SK-N-MC (cell line): Measurements from ENCODE around the gene CYP19A1.

Experiments used
- EZH2 ChIP-seq: fragments of 200-600 bp; sonication (generic); IDR thresholded peaks from one replicate; pipeline ENCODE4 v1.6.1; 2017; ENCODE audit warnings: antibody characterized with exemption
- POLR2AphosphoS5 ChIP-seq: IDR thresholded peaks from 2 replicates; pipeline ENCODE4 v1.6.1; 2012; ENCODE audit warnings: mild to moderate bottlenecking, low read depth, low read length, borderline replicate concordance

- TF ChIP-seq POLR2AphosphoS5 = no peak
- no peak for TF ChIP-seq EZH2
Observed at GRCh38 chr15:51310064-51310463, 28.3 kb downstream of the CYP19A1 start.
